Naive thymus-derived CD8-positive, alpha-beta T cell (primary cell): ENCODE data around the gene EQTN. TPM values are rescaled to one million over a fixed set of nuclear protein-coding genes. Genes with fewer than 3 reads are reported as not detected.

Experiments
- ATAC-seq, 2 donors: fragments of 150-1000 bp; cut with Tn5 transposase in 1 of 2; sonication (Bioruptor Pico), chemical (Tn5 transposase) in 1 of 2; 1 replicate in 1 of 2; 2 replicates in 1 of 2; pipeline ENCODE4 v1.10.0; 2021; ENCODE audit warnings: mild to moderate bottlenecking in 2 of 2, moderate library complexity in 2 of 2
- POLR2A ChIA-PET: fragments of 350-600 bp; sonication (Branson Sonifier 250); formaldehyde crosslinking; loops from one replicate; lab custom pipeline; 2021; ENCODE audit warnings: antibody characterized with exemption; lab: Charles Lee
- DNase-seq, 10 donors: peaks; one replicate each; pipeline versions ENCODE4 v3.0.0 to v3.0.0-alpha.2; 2020 to 2022
- H3K27ac Mint-ChIP-seq, 10 donors: one replicate each; pipeline ENCODE4 v1.8.0; 2020 to 2022; ENCODE audit warnings: mild to moderate bottlenecking in 10 of 10, mixed read lengths in 10 of 10, moderate library complexity in 4 of 10, inconsistent platforms in 1 of 10
- H3K27me3 Mint-ChIP-seq, 5 donors: one replicate each; pipeline ENCODE4 v1.8.0; 2021 to 2022; ENCODE audit warnings: mixed read lengths in 5 of 5
- H3K36me3 Mint-ChIP-seq, 3 donors: one replicate each; pipeline ENCODE4 v1.8.0; 2020 to 2022; ENCODE audit warnings: mixed read lengths in 3 of 3, mild to moderate bottlenecking in 2 of 3, inconsistent platforms in 1 of 3
- H3K4me1 Mint-ChIP-seq, 4 donors: one replicate each; pipeline ENCODE4 v1.8.0; 2021 to 2022; ENCODE audit warnings: mixed read lengths in 4 of 4
- H3K4me3 Mint-ChIP-seq, 10 donors: one replicate each; pipeline ENCODE4 v1.8.0; 2020 to 2022; ENCODE audit warnings: mild to moderate bottlenecking in 10 of 10, mixed read lengths in 10 of 10, moderate library complexity in 6 of 10, inconsistent platforms in 1 of 10
- H3K9me3 Mint-ChIP-seq, 9 donors: one replicate each; pipeline ENCODE4 v1.8.0; 2020 to 2022; ENCODE audit warnings: mixed read lengths in 9 of 9, mild to moderate bottlenecking in 3 of 9, inconsistent platforms in 1 of 9, moderate library complexity in 1 of 9
- polyA plus RNA-seq, 3 donors: library from polyadenylated mRNA; unstranded; fragments of 300-500 nt; fragmentation: Illumina TruSeq; gene quantifications; one replicate each; pipeline ENCODE4 v1.2.3, GENCODE V29; 2021
- total RNA-seq, 8 experiments: library from RNA in 2 of 8; stranded (reverse) in 2 of 8; gene quantifications; one replicate each; pipeline ENCODE4 v1.2.3 and lab custom pipeline; 2021 to 2026

EQTN gene
- total and polyA plus RNA-seq, 5 experiments from 2014 or later: not detected

- ATAC-seq: no peak
- no peaks in the 10 kb centered on the region for H3K36me3 Mint-ChIP-seq
Observed at GRCh38 chr9:27282269-27282668, 14.7 kb downstream of the EQTN start.

GRCh38 chr9:27280860-27281259 lies 16.1 kb downstream of the EQTN start:
- DNase-seq (no peak), ATAC-seq (no peak)
- peaks cover 0 to 7% (median 5%) of the 10 kb centered on the region in 4 donors for H3K4me1 Mint-ChIP-seq
- H3K27me3 Mint-ChIP-seq: peaks cover 1 to 29% (median 6%) of the 10 kb centered on the region in 5 donors
- H3K9me3 Mint-ChIP-seq: no peaks in the 10 kb centered on the region
- no peak overlapping the region for H3K27ac Mint-ChIP-seq
- H3K36me3 Mint-ChIP-seq: no peaks in the 10 kb centered on the region
- POLR2A ChIA-PET: no interaction called here
- H3K4me3 Mint-ChIP-seq: peak overlapping the region in 1 of 10 donors; percentile 13

More at GRCh38 chr9:27282269-27282668, 14.7 kb downstream of the EQTN start:
- no peak overlapping the region for H3K27ac Mint-ChIP-seq
- H3K4me1 Mint-ChIP-seq: peaks cover 0 to 2% (median 0%) of the 10 kb centered on the region in 4 donors
- no peaks in the 10 kb centered on the region for H3K9me3 Mint-ChIP-seq
- POLR2A ChIA-PET: no interaction called here
- H3K27me3 Mint-ChIP-seq: peaks cover 6 to 25% (median 8%) of the 10 kb centered on the region in 5 donors
- no peak overlapping the region for H3K4me3 Mint-ChIP-seq
- DNase-seq: no peak

- Mint-ChIP-seq H3K36me3 (no peaks in the 10 kb centered on the region), H3K4me3 (no peak overlapping the region), H3K4me1 (peaks cover 0 to 7% (median 5%) of the 10 kb centered on the region in 4 donors), H3K27me3 (peaks cover 0 to 29% (median 5%) of the 10 kb centered on the region in 5 donors), H3K9me3 (no peaks in the 10 kb centered on the region), H3K27ac (no peak overlapping the region)
- POLR2A ChIA-PET: no interaction called here
- DNase-seq: no peak
- ATAC-seq: no peak
Observed at GRCh38 chr9:27280249-27280648, 16.7 kb downstream of the EQTN start.

- Mint-ChIP-seq H3K9me3 (no peaks in the 10 kb centered on the region), H3K27ac (no peak overlapping the region), H3K4me3 (no peak overlapping the region), H3K4me1 (peaks cover 0 to 7% (median 5%) of the 10 kb centered on the region in 4 donors), H3K36me3 (no peaks in the 10 kb centered on the region), H3K27me3 (peaks cover 0 to 29% (median 5%) of the 10 kb centered on the region in 5 donors)
- no peak for DNase-seq
- ATAC-seq: no peak
- POLR2A ChIA-PET: no interaction called here
Observed at GRCh38 chr9:27279611-27280010, 17.3 kb downstream of the EQTN start.

- no peak for ATAC-seq
- H3K27me3 Mint-ChIP-seq: peaks cover 0 to 29% (median 5%) of the 10 kb centered on the region in 5 donors
- H3K4me3 Mint-ChIP-seq: no peak overlapping the region
- no peak overlapping the region for H3K27ac Mint-ChIP-seq
- H3K36me3 Mint-ChIP-seq: no peaks in the 10 kb centered on the region
- H3K9me3 Mint-ChIP-seq: no peaks in the 10 kb centered on the region
- peaks cover 0 to 7% (median 5%) of the 10 kb centered on the region in 4 donors for H3K4me1 Mint-ChIP-seq
- DNase-seq: no peak
- POLR2A ChIA-PET: no interaction called here
Observed at GRCh38 chr9:27278374-27278773, 18.6 kb downstream of the EQTN start.

- peaks cover 0 to 16% (median 2%) of the 10 kb centered on the region in 5 donors for H3K27me3 Mint-ChIP-seq
- no peak overlapping the region for H3K27ac Mint-ChIP-seq
- H3K9me3 Mint-ChIP-seq: no peaks in the 10 kb centered on the region
- H3K4me1 Mint-ChIP-seq: peaks cover 0 to 7% (median 4%) of the 10 kb centered on the region in 4 donors
- no peaks in the 10 kb centered on the region for H3K36me3 Mint-ChIP-seq
- POLR2A ChIA-PET: no interaction called here
- H3K4me3 Mint-ChIP-seq: peak overlapping the region in 1 of 10 donors; percentile 9
- no peak for ATAC-seq
- DNase-seq: peak in 4 of 10 donors; percentile 5 to 54 (median 46)
Observed at GRCh38 chr9:27276193-27277030, 20.5 kb downstream of the EQTN start.

- ATAC-seq (no peak), DNase-seq (no peak)
- no peak overlapping the region for H3K27ac Mint-ChIP-seq
- H3K27me3 Mint-ChIP-seq: peaks cover 0 to 4% (median 2%) of the 10 kb centered on the region in 5 donors
- H3K36me3 Mint-ChIP-seq: no peaks in the 10 kb centered on the region
- POLR2A ChIA-PET: no interaction called here
- H3K9me3 Mint-ChIP-seq: no peaks in the 10 kb centered on the region
- H3K4me1 Mint-ChIP-seq: peaks cover 0 to 7% (median 4%) of the 10 kb centered on the region in 4 donors
- H3K4me3 Mint-ChIP-seq: no peak overlapping the region
Observed at GRCh38 chr9:27273186-27273585, 23.8 kb downstream of the EQTN start.

GRCh38 chr9:27272103-27272502 lies 24.8 kb downstream of the EQTN start:
- H3K27ac Mint-ChIP-seq: no peak overlapping the region
- H3K4me1 Mint-ChIP-seq: peaks cover 0 to 7% (median 4%) of the 10 kb centered on the region in 4 donors
- no peak overlapping the region for H3K4me3 Mint-ChIP-seq
- H3K36me3 Mint-ChIP-seq: no peaks in the 10 kb centered on the region
- H3K9me3 Mint-ChIP-seq: no peaks in the 10 kb centered on the region
- DNase-seq (no peak), ATAC-seq (no peak)
- H3K27me3 Mint-ChIP-seq: peaks cover 0 to 4% (median 2%) of the 10 kb centered on the region in 5 donors
- POLR2A ChIA-PET: no interaction called here

GRCh38 chr9:27261517-27262211 lies 35.3 kb downstream of the EQTN start:
- no peaks in the 10 kb centered on the region for H3K9me3 Mint-ChIP-seq
- POLR2A ChIA-PET: no interaction called here
- H3K27me3 Mint-ChIP-seq: peaks cover 0 to 9% (median 2%) of the 10 kb centered on the region in 5 donors
- H3K4me3 Mint-ChIP-seq: no peak overlapping the region
- no peaks in the 10 kb centered on the region for H3K36me3 Mint-ChIP-seq
- ATAC-seq (no peak), DNase-seq (no peak)
- no peak overlapping the region for H3K27ac Mint-ChIP-seq
- H3K4me1 Mint-ChIP-seq: no peaks in the 10 kb centered on the region

GRCh38 chr9:27260789-27261516 lies 36.0 kb downstream of the EQTN start:
- Mint-ChIP-seq H3K4me1 (no peaks in the 10 kb centered on the region), H3K9me3 (peaks cover 0 to 2% (median 0%) of the 10 kb centered on the region in 9 donors), H3K27ac (no peak overlapping the region), H3K36me3 (no peaks in the 10 kb centered on the region), H3K27me3 (peaks cover 0 to 9% (median 2%) of the 10 kb centered on the region in 5 donors), H3K4me3 (no peak overlapping the region)
- POLR2A ChIA-PET: no interaction called here
- ATAC-seq (no peak), DNase-seq (no peak)

GRCh38 chr9:27258662-27259061 lies 38.3 kb downstream of the EQTN start:
- DNase-seq (no peak), ATAC-seq (no peak)
- peaks cover 0 to 18% (median 0%) of the 10 kb centered on the region in 9 donors for H3K9me3 Mint-ChIP-seq
- peaks cover 0 to 8% (median 1%) of the 10 kb centered on the region in 5 donors for H3K27me3 Mint-ChIP-seq
- no peaks in the 10 kb centered on the region for H3K36me3 Mint-ChIP-seq
- no peak overlapping the region for H3K4me3 Mint-ChIP-seq
- POLR2A ChIA-PET: no interaction called here
- H3K27ac Mint-ChIP-seq: no peak overlapping the region
- no peaks in the 10 kb centered on the region for H3K4me1 Mint-ChIP-seq

- POLR2A ChIA-PET: no interaction called here
- Mint-ChIP-seq H3K27ac (no peak overlapping the region), H3K4me1 (no peaks in the 10 kb centered on the region), H3K4me3 (no peak overlapping the region), H3K36me3 (no peaks in the 10 kb centered on the region), H3K27me3 (peaks cover 6 to 24% (median 12%) of the 10 kb centered on the region in 5 donors), H3K9me3 (peaks cover 0 to 16% (median 1%) of the 10 kb centered on the region in 9 donors)
- DNase-seq: no peak
- ATAC-seq: no peak
Observed at GRCh38 chr9:27248702-27249101, 48.2 kb downstream of the EQTN start.
